Panc1 (cell line): ENCODE results near the gene STMN1. TPM values are rescaled to one million over a fixed set of nuclear protein-coding genes. Genes with fewer than 3 reads are reported as not detected.

Source experiments
- ATAC-seq: fragments of 200-7000 bp; cut with Tn5 transposase; 2 replicates; pipeline ENCODE4 v1.9.1; 2020; ENCODE audit warnings: mild to moderate bottlenecking, moderate library complexity
- BruUV-seq: library from RNA; stranded (reverse); fragments of 400-500 nt; replicated peaks from 2 replicates; lab custom pipeline; 2021; lab: Mats Ljungman, UMichigan
- CTCF ChIA-PET: fragments of 300-600 bp; sonication (Branson Sonifier 250); formaldehyde crosslinking; loops from one replicate; lab custom pipeline; 2022; ENCODE audit warnings: antibody characterized with exemption; lab: Charles Lee
- POLR2A ChIA-PET: fragments of 300-600 bp; sonication (Branson Sonifier 250); formaldehyde crosslinking; loops from one replicate; lab custom pipeline; 2022; ENCODE audit warnings: antibody characterized with exemption; lab: Charles Lee
- DNase-seq: peaks from one replicate; pipeline ENCODE4 v3.0.0-alpha.2; 2010; ENCODE audit warnings: low read depth, low spot score
- H3K27ac ChIP-seq: 2 replicates; pipeline ENCODE4 v1.5.1; 2011; ENCODE audit warnings: mild to moderate bottlenecking, low read length, inconsistent platforms
- H3K27me3 ChIP-seq: fragments of 200-500 bp; sonication (Bioruptor generic); 2 replicates; pipeline ENCODE4 v1.6.0; 2014; ENCODE audit warnings: low read length, inconsistent platforms; ENCODE audit not compliant: control insufficient read depth, insufficient read depth
- H3K36me3 ChIP-seq: fragments of 200-500 bp; sonication (Bioruptor generic); 2 replicates; pipeline ENCODE4 v1.5.1; 2014; ENCODE audit warnings: inconsistent platforms, mild to moderate bottlenecking, low read length, moderate library complexity; ENCODE audit not compliant: control insufficient read depth, insufficient read depth
- H3K4me1 ChIP-seq: 2 replicates; pipeline ENCODE4 v1.5.1; 2011; ENCODE audit warnings: inconsistent platforms, mild to moderate bottlenecking, low read length, moderate library complexity; ENCODE audit not compliant: control insufficient read depth, insufficient read depth
- H3K4me3 ChIP-seq, 2 experiments: 2 replicates each; pipeline ENCODE4 v1.5.1; 2011 to 2012; ENCODE audit warnings: low read depth in 2 of 2, low read length in 2 of 2, mild to moderate bottlenecking in 2 of 2, inconsistent platforms in 1 of 2, moderate library complexity in 1 of 2
- H3K9me3 ChIP-seq: fragments of 200-500 bp; sonication (Bioruptor generic); 2 replicates; pipeline ENCODE4 v1.5.1; 2014; ENCODE audit warnings: low read depth, mild to moderate bottlenecking, inconsistent platforms, low read length, moderate library complexity; ENCODE audit not compliant: control insufficient read depth, insufficient read depth
- POLR2AphosphoS5 ChIP-seq: IDR thresholded peaks from 2 replicates; pipeline ENCODE4 v1.6.1; 2012; ENCODE audit warnings: mild to moderate bottlenecking, low read depth, low read length, moderate library complexity
- SIN3A ChIP-seq: IDR thresholded peaks from 2 replicates; pipeline ENCODE4 v1.6.1; 2012; ENCODE audit warnings: low read depth, mild to moderate bottlenecking, low read length, moderate library complexity, borderline replicate concordance; ENCODE audit not compliant: insufficient read depth
- TCF7L2 ChIP-seq: IDR thresholded peaks from 2 replicates; pipeline ENCODE4 v1.6.1; 2011; ENCODE audit warnings: mild to moderate bottlenecking, low read depth, low read length, inconsistent platforms
- in situ Hi-C: cut with HindIII; loops from 2 replicates; pipeline ENCODE4 v1.10.0; 2016; ENCODE audit warnings: low sequenced_read_pairs, low pct_unique_long_range_greater_than_20kb
- intact Hi-C: fragments of 100-400 bp; cut with micrococcal nuclease; formaldehyde crosslinking; loops from one replicate; pipeline ENCODE4 v1.10.0; 2022; ENCODE audit not compliant: unreplicated experiment
- total RNA-seq: library from RNA; stranded (reverse); gene quantifications from one replicate; pipeline ENCODE4 v1.2.1, GENCODE V29; 2021; ENCODE audit not compliant: unreplicated experiment
- TF ChIP-seq, protein P1 (sequence below): fragments of 450-650 bp; IDR thresholded peaks from 2 replicates; pipeline ENCODE4 v1.5.1; 2017; ENCODE audit warnings: mild to moderate bottlenecking
- TF ChIP-seq, protein P2 (sequence below), 2 experiments: IDR thresholded peaks; 2 replicates each; pipeline ENCODE4 v1.6.1; 2011 to 2012; ENCODE audit warnings: low read depth in 2 of 2, control low read depth in 1 of 2, low read length in 1 of 2, mild to moderate bottlenecking in 1 of 2, moderate library complexity in 1 of 2; ENCODE audit not compliant: insufficient read depth in 1 of 2

Gene STMN1
- total RNA-seq, 1 experiment from 2014 or later, result 316 TPM

DNA sequence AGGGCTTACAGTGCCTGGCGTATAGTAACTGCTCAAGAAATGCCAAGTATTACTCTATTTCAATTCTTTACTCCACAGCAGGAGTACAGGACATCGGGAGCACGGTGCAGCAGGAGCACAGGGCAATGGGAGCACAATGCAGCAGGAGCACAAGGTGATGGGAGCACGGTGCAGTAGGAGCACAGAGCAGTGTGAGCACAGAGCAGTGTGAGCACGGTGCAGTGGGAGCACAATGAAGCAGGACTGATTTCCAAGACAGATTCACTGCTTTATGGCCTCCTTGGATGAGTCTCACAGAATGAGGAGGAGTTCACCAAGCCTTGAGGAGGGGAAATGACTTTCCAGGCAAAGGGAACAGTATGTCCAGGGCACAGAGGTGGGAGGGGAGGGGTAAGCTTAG lies 25.7 kb downstream of the STMN1 start:
- no peak for TF ChIP-seq POLR2AphosphoS5
- Histone ChIP-seq H3K4me1 (peaks cover 14% of the 10 kb centered on the region), H3K36me3 (no peaks in the 10 kb centered on the region), H3K27me3 (no peaks in the 10 kb centered on the region), H3K9me3 (no peaks in the 10 kb centered on the region), H3K27ac (0 out of 2 replicates have a peak overlapping the region, but pooled peaks have one; percentile 6), H3K4me3 (no peak overlapping the region)
- CTCF ChIA-PET, result no interaction called here
- in situ Hi-C loops, result no loop called here
- intact Hi-C loops, result no loop called here
- POLR2A ChIA-PET, result no interaction called here
- no TSS peak for BruUV-seq
- ATAC-seq, result no peak
- no peak for DNase-seq

DNA sequence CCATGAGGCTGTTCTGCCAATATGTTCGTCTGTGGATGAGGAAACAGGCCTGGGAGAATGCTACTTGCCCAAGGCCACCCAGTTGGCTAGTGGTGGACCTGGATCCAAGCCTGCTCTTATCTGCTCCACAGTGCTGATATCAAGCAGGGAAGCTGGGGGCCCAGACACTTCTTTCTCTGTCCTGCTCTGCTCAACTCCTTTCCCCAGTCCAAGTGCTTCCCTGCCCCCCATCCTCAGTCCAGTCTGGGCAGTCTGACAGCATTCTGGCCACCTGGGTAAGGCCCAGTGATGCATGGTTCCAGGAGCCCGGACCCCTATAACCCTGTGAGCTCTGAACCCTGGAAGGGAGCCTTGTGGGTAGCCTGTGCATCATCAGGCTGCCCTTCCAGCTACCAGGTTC lies 26.5 kb downstream of the STMN1 start:
- POLR2A ChIA-PET, result no interaction called here
- CTCF ChIA-PET, result no interaction called here

DNA sequence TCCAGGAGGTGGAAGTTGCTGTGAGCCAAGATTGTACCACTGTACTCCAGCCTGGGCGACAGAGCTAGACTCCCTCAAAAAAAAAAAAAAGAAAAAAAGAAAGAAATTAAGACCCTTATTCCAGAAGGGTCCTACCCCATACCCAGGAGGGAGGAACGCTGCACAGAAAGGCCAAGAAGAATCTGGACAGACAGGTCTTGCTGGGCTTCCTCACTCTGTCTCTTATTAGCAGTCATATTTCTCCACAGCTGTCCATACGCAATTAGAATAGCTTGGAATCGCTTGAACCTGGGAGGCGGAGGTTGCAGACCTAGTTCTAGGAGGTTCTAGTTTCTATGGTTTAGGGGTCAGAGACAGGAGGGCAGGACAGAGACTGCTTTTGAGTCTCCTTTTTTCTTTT lies 27.5 kb downstream of the STMN1 start:
- H3K36me3 ChIP-seq, result no peaks in the 10 kb centered on the region; the same call in 1 of the 2 replicates
- TF ChIP-seq TCF7L2, result no peak
- TF ChIP-seq, protein P1, sequence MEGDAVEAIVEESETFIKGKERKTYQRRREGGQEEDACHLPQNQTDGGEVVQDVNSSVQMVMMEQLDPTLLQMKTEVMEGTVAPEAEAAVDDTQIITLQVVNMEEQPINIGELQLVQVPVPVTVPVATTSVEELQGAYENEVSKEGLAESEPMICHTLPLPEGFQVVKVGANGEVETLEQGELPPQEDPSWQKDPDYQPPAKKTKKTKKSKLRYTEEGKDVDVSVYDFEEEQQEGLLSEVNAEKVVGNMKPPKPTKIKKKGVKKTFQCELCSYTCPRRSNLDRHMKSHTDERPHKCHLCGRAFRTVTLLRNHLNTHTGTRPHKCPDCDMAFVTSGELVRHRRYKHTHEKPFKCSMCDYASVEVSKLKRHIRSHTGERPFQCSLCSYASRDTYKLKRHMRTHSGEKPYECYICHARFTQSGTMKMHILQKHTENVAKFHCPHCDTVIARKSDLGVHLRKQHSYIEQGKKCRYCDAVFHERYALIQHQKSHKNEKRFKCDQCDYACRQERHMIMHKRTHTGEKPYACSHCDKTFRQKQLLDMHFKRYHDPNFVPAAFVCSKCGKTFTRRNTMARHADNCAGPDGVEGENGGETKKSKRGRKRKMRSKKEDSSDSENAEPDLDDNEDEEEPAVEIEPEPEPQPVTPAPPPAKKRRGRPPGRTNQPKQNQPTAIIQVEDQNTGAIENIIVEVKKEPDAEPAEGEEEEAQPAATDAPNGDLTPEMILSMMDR, result no peak
- no peak for TF ChIP-seq SIN3A
- no peak for TF ChIP-seq POLR2AphosphoS5
- TF ChIP-seq, protein P2, sequence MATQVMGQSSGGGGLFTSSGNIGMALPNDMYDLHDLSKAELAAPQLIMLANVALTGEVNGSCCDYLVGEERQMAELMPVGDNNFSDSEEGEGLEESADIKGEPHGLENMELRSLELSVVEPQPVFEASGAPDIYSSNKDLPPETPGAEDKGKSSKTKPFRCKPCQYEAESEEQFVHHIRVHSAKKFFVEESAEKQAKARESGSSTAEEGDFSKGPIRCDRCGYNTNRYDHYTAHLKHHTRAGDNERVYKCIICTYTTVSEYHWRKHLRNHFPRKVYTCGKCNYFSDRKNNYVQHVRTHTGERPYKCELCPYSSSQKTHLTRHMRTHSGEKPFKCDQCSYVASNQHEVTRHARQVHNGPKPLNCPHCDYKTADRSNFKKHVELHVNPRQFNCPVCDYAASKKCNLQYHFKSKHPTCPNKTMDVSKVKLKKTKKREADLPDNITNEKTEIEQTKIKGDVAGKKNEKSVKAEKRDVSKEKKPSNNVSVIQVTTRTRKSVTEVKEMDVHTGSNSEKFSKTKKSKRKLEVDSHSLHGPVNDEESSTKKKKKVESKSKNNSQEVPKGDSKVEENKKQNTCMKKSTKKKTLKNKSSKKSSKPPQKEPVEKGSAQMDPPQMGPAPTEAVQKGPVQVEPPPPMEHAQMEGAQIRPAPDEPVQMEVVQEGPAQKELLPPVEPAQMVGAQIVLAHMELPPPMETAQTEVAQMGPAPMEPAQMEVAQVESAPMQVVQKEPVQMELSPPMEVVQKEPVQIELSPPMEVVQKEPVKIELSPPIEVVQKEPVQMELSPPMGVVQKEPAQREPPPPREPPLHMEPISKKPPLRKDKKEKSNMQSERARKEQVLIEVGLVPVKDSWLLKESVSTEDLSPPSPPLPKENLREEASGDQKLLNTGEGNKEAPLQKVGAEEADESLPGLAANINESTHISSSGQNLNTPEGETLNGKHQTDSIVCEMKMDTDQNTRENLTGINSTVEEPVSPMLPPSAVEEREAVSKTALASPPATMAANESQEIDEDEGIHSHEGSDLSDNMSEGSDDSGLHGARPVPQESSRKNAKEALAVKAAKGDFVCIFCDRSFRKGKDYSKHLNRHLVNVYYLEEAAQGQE (IDR thresholded peaks at IDR 0.05; ENCODE audit: insufficient read depth in 1 of 2, low read depth in 2 of 2, low read length in 1 of 2), result no peak
- BruUV-seq, result no TSS peak
- POLR2A ChIA-PET, result interaction anchor here (0.6 kb wide), 1 partner anchor 851 kb away, joined by 4 read pairs; no protein-coding TSS in a partner anchor
- H3K9me3 ChIP-seq, result no peaks in the 10 kb centered on the region
- DNase-seq (no peak), ATAC-seq (no peak)
- in situ Hi-C loops (no loop called here), intact Hi-C loops (no loop called here)
- no peak overlapping the region for H3K27ac ChIP-seq
- H3K27me3 ChIP-seq, result no peaks in the 10 kb centered on the region
- CTCF ChIA-PET, result no interaction called here
- H3K4me3 ChIP-seq, result no peak overlapping the region
- peaks cover 20% of the 10 kb centered on the region for H3K4me1 ChIP-seq

More for the DNA sequence above, 26.5 kb downstream of the STMN1 start:
- no peak for DNase-seq
- intact Hi-C loops, result no loop called here
- no peak for ATAC-seq
- Histone ChIP-seq H3K36me3 (no peaks in the 10 kb centered on the region; the same call in 1 of the 2 replicates), H3K4me1 (peaks cover 14% of the 10 kb centered on the region), H3K9me3 (no peaks in the 10 kb centered on the region), H3K27me3 (no peaks in the 10 kb centered on the region), H3K27ac (peak overlapping the region; percentile 6; the same call in 1 of the 2 replicates), H3K4me3 (no peak overlapping the region)
- in situ Hi-C loops, result no loop called here
- no TSS peak for BruUV-seq
- TF ChIP-seq, protein P1, result no peak
- TF ChIP-seq POLR2AphosphoS5 (no peak), TCF7L2 (no peak), SIN3A (no peak)
- TF ChIP-seq, protein P2 (IDR thresholded peaks at IDR 0.05; ENCODE audit: insufficient read depth in 1 of 2, low read depth in 2 of 2, low read length in 1 of 2), result no peak
